ENCODE data around the gene CDC14B.
"Not testable (repeated sequence)": the region's sequence is repeated elsewhere in the genome, so short reads cannot be mapped to it uniquely, and the experiment has no call there.

CDC14B gene

DNA sequence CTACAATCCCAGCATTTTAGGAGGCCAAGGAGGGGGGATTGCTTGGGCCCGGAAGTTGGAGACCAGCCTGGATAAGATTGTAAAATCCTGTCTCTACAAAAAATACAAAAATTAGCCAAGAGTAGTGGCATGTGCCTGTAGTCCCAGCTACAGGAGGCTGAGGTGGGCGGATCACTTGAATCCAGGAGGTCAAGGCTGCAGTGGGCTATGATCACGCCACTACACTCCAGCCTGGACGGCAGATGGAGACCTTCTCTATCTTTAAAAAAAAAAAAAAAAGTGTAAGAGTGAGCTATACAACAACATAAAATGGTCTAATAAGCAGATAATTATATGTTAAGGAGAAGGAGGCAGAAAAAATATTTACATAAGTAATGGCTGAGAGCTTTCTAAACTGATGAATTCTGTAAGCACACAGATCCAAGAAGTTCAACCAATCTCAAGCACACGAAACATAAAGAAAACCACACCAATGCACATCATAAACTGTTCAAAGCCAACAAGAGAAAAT, 23.0 kb downstream of the CDC14B start:
- Histone ChIP-seq H3K36me3 (replicated peaks) (no peaks in the 10 kb centered on the region), H3K4me1 (peaks cover 6% of the 10 kb centered on the region), H3K4me3 (no peak overlapping the region), H3K27me3 (ENCODE audit: low read depth) (no peaks in the 10 kb centered on the region), H3K9me3 (no peaks in the 10 kb centered on the region)
- DNase-seq (ENCODE audit: low spot score in 2 of 2), result no peak
- in situ Hi-C loops (cut with MboI; ENCODE audit: low sequenced_read_pairs), result no loop called here

DNA sequence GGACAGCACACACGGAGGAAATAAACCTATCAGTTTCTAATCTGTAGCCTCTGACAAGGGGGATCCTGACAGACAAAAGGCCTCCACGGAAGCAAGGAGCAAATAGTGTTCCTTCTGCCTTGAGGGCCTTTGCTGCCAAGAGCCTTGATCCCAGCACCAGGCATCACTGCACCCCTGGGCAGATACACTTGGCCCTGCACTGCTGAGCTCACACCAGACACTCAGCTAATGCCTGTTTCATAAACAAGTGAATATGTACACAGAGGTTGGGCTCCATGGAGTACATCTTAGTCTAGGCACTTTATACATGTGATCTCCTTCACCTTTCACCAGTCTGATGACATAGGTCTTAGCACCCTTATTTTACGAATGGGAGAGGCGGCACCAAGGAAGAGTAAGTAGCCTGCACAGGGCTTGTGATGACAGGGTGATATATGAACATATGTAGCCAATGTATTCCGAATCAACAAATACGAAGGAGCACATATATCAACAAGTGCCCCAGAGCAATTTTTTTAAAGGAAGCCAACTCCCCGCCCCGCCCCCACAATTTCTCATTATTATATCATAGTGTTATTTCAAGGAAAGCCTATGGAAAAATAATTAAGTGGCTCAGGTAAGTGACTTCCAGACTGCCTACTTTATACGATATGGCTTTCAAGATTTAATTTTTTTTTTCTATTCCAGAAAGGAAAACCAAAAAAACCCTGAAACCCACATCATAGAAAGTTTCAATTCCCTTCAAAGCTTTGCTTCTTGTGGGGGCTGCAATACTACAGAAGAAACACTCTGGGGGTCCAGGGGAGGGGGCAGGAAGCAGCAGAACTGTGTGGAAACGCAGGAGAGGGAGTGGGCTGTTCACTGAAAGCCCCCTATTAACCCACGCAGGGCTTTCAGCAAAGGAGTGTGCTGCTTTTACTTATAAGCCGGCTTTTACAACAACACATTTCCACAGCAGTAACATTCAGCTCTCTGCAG, 32.0 kb downstream of the CDC14B start:
- Histone ChIP-seq H3K27me3 (ENCODE audit: low read depth) (no peaks in the 10 kb centered on the region), H3K4me3 (no peak overlapping the region), H3K9me3 (no peaks in the 10 kb centered on the region), H3K4me1 (peaks cover 19% of the 10 kb centered on the region), H3K36me3 (replicated peaks) (0 out of 2 replicates have a peak, but pooled peaks cover 2% of the 10 kb centered on the region)
- in situ Hi-C loops (cut with MboI; ENCODE audit: low sequenced_read_pairs), result no loop called here
- DNase-seq (ENCODE audit: low spot score in 2 of 2), result no peak

DNA sequence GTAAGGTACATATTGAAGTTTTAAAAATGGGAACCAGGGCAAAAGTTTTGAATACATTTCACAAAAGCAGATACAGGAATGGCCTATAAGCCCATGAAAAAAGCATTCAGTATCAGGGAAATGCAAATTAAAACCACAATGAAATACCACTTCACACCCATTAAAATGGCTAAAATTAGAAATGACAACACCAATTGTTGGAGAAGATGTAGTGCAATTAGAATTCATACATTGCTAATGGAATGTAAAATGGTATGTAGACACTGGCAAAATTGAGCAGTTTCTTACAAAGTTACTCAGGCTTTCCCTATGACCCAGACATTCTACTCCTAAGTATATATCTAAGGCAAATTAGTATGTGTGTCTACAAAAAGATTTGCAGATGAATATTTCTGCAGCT, 34.2 kb downstream of the CDC14B start:
- Histone ChIP-seq H3K36me3 (replicated peaks) (0 out of 2 replicates have a peak, but pooled peaks cover 2% of the 10 kb centered on the region), H3K4me3 (no peak overlapping the region), H3K9me3 (no peaks in the 10 kb centered on the region), H3K4me1 (peaks cover 19% of the 10 kb centered on the region), H3K27me3 (ENCODE audit: low read depth) (no peaks in the 10 kb centered on the region)
- DNase-seq (ENCODE audit: low spot score in 2 of 2), result peak in 1 of 2 experiments; percentile 76
- in situ Hi-C loops (cut with MboI; ENCODE audit: low sequenced_read_pairs), result no loop called here

DNA sequence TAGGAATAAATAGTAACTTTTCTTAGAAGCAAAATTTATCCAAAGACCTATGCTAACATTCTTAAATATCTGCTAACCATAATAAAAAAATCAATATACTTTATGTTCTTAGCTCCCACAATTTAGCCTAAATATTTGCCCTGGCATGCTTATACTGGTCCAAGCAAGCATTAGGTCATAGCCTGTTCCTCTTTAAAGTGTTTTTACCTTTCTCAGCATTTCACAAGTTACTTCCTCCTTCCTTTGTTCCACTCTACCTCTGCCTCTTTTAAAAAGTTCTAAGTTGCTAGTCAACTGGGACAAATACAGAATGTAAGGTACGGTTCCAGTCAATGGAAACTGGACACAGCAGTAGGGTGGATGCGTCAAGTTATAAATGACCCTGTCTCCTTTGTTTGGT, 37.4 kb downstream of the CDC14B start:
- DNase-seq (ENCODE audit: low spot score in 2 of 2); H3K27me3 ChIP-seq (ENCODE audit: low read depth); H3K9me3 ChIP-seq; H3K4me3 ChIP-seq; in situ Hi-C loops (cut with MboI; ENCODE audit: low sequenced_read_pairs); H3K36me3 ChIP-seq (replicated peaks): not testable (repeated sequence)
- H3K4me1 ChIP-seq, result peaks cover 19% of the 10 kb centered on the region

DNA sequence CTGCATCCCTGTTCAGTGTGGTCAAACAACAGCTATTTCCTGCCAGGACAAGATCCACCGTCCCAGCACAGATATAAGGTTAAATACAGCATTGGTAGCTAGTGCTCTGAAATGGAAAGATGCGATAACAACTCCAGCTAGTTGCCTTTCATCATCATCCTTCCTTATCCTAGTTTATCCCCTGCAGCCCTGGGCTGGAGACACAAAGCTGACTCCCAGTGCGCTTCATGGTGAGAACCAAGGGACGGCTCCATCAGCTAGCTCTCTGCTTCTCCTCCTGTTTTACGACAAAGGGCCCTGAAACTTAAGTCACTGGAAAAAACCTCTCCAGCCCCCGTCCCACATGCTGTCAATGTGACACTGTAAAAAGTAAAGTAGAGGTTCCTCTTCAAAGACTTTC, 37.9 kb downstream of the CDC14B start:
- in situ Hi-C loops (cut with MboI; ENCODE audit: low sequenced_read_pairs), result no loop called here

DNA sequence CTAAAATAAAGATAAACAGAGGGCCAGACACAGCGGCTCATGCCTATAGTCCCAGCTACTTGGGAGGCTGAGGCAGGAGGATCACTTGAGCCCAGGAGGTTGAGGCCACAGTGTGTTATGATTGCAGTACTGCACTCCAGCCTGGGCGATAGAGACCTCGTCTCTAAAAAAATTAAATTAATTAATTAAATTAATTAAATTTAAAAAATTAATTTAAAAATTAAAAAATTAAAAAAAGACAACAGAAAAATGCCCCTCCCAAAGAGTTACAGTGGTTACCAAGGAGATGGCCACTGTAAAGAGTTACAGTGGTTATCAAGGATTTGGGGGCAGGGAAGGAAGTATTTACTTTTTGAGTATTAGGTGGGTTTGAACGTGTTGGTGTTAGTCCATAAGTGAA, 38.3 kb downstream of the CDC14B start:
- Histone ChIP-seq H3K36me3 (replicated peaks) (no peaks in the 10 kb centered on the region), H3K4me1 (peaks cover 19% of the 10 kb centered on the region), H3K4me3 (no peak overlapping the region), H3K9me3 (no peaks in the 10 kb centered on the region), H3K27me3 (ENCODE audit: low read depth) (no peaks in the 10 kb centered on the region)
- DNase-seq (ENCODE audit: low spot score in 2 of 2), result no peak
- in situ Hi-C loops (cut with MboI; ENCODE audit: low sequenced_read_pairs), result no loop called here

More for the DNA sequence above, 37.9 kb downstream of the CDC14B start:
- no peaks in the 10 kb centered on the region for H3K27me3 ChIP-seq (ENCODE audit: low read depth)
- DNase-seq (ENCODE audit: low spot score in 2 of 2), result no peak
- H3K4me1 ChIP-seq, result peaks cover 19% of the 10 kb centered on the region
- H3K36me3 ChIP-seq (replicated peaks), result no peaks in the 10 kb centered on the region
- no peak overlapping the region for H3K4me3 ChIP-seq
- no peaks in the 10 kb centered on the region for H3K9me3 ChIP-seq

DNA sequence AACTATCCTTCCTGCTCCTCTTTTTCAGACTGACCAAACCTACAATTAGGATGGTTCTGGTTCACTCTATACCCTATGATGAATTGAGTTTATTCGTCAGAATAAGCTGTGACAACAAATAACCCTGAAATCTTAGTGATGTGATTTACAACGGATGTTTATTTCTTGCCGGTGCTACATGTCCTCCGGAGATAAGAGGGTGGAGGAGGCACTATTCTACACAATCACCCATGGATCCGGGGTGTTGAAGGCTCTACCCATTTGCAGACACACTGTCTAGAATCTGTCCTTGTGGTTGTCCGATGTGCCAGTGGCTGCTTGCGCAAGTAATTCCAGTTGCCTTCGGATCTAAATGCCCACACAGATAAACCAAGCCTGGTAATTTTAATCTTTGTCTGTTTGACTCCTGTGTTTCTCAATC, 44.7 kb downstream of the CDC14B start:
- DNase-seq (ENCODE audit: low spot score in 2 of 2), result no peak
- no peaks in the 10 kb centered on the region for H3K27me3 ChIP-seq (ENCODE audit: low read depth)
- in situ Hi-C loops (cut with MboI; ENCODE audit: low sequenced_read_pairs), result no loop called here

DNA sequence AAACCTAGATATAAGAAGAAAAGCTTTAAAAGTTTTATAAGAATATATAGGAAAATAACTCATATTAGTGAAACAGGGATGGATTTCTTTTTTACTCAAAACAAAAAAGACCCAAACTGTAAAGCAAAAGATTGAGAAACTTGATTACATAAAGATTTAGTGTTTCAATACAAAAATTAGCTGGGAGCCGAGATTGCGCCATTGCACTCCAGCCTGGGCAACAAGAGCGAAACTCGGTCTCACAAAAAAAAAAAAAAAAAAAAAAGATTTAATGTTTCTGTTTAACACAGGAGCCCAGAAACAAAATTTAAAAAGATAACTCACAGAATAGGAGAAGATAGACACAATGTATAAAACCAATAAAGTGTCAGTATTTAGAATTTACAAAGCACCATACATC, 45.2 kb downstream of the CDC14B start:
- in situ Hi-C loops (cut with MboI; ENCODE audit: low sequenced_read_pairs), result no loop called here
- Histone ChIP-seq H3K4me1 (no peaks in the 10 kb centered on the region), H3K4me3 (no peak overlapping the region), H3K36me3 (replicated peaks) (no peaks in the 10 kb centered on the region), H3K9me3 (no peaks in the 10 kb centered on the region), H3K27me3 (ENCODE audit: low read depth) (no peaks in the 10 kb centered on the region)
- DNase-seq (ENCODE audit: low spot score in 2 of 2), result no peak

More for the DNA sequence above, 44.7 kb downstream of the CDC14B start:
- Histone ChIP-seq H3K36me3 (replicated peaks) (no peaks in the 10 kb centered on the region), H3K4me3 (no peak overlapping the region), H3K4me1 (no peaks in the 10 kb centered on the region), H3K9me3 (no peaks in the 10 kb centered on the region)

DNA sequence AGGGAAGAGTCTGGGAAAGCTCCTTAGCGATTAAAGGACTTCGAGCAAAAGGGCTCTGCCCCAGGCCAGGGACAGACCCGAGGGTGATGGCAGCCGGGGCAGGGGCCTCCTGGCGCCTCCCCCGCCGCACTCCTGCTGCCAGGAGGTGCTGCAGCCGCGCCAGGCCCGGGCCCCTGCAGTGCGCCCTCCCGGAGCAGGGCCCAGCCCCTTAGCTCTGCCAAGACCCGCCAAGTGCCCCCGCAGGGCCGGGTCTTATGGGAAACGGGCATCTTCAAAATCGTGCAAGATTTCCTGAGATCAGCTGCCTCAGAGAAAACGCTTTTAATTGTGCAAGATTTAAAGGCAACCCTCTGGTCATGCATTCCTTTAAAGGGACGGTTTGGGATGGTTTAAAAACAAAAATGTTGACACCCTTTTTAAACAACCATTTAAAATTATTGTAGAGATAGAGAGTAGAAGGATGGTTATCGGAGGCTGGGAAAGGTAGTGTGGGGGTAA, 52.4 kb downstream of the CDC14B start:
- DNase-seq (ENCODE audit: low spot score in 2 of 2), result peak in 1 of 2 experiments; percentile 11
- in situ Hi-C loops (cut with MboI; ENCODE audit: low sequenced_read_pairs), result no loop called here
- Histone ChIP-seq H3K27me3 (ENCODE audit: low read depth) (no peaks in the 10 kb centered on the region), H3K9me3 (no peaks in the 10 kb centered on the region), H3K4me1 (peaks cover 14% of the 10 kb centered on the region), H3K4me3 (peak overlapping the region; percentile 46), H3K36me3 (replicated peaks) (no peaks in the 10 kb centered on the region)

DNA sequence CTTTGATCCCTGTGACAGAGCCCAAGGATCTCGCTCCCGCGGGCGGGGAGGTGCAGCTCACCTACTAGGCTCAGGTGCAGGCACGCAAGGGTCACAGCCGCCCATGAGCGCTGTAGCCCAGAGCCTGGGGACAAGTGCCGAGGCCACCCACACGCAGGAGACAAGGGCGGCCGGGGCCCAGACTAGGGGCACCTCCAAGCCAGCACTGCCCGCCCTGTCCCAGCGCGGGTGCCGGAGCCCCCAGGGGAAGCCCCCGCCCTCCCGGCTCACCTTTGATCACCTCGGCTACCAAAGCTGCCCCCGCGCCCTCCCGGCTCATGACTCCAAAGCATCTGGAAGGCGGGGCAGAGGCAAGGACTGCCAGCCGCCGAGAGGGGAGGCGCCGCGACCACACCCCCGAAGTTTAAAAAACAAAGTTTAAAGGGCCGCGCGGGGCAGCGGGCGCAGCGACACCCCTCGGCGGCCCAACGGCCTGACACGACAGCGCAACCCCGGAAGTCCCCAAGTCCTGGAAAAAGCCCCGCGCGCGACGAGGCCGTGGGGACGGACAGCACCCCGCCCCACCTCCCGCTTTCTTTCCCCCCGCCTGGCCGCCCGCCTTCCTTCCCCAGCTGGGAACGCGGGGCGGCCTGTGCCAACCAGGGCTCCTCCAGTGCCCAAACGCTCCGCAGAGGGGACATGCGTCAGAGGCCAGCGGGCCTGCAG, 53.0 kb downstream of the CDC14B start:
- Histone ChIP-seq H3K36me3 (replicated peaks) (no peaks in the 10 kb centered on the region), H3K27me3 (ENCODE audit: low read depth) (no peaks in the 10 kb centered on the region), H3K9me3 (no peaks in the 10 kb centered on the region), H3K4me1 (peaks cover 14% of the 10 kb centered on the region), H3K4me3 (peak overlapping the region; percentile 46)
- DNase-seq (ENCODE audit: low spot score in 2 of 2), result peak; percentile 66 to 84
- in situ Hi-C loops (cut with MboI; ENCODE audit: low sequenced_read_pairs), result no loop called here

DNA sequence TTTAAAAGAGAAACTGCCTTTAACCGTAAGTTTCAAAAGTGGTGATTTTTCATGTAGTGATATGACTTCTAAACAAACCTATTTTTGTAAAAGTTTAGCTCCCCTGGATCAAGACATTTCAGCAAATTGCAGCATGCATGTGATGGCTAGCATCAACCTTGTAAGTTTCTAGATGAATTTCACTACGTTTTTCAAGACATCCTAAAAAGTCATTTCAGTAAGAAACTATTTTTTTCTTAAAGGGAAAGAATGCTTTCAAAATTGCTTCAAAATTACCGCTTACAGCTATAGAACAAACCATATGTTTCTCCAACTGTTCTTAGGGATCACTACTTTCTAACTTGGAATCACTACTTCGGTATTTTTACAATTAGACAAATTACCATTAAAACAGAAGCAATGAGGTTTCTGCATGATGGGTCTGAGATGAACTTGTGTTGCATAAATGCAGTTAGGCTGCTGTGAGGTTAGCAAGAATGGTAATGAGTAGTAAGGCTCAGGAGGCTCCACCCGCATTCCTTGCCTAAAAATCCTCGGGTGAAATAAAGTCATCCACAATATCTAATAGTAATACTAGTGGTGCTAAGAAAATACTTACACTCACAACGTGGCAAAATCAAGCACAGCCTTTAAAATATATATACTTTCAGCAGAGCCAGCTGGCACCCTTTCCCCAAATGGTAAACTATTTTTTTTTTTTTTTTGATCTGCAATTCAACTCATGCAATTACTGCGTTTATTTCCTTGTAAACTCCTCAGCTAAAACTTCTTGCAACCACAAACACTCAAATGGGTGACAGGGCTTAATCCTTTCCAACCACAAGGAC, 53.8 kb downstream of the CDC14B start:
- Histone ChIP-seq H3K27me3 (ENCODE audit: low read depth) (no peaks in the 10 kb centered on the region), H3K36me3 (replicated peaks) (no peaks in the 10 kb centered on the region), H3K4me1 (peaks cover 14% of the 10 kb centered on the region), H3K4me3 (peak overlapping the region; percentile 46), H3K9me3 (no peaks in the 10 kb centered on the region)
- in situ Hi-C loops (cut with MboI; ENCODE audit: low sequenced_read_pairs), result no loop called here
- no peak for DNase-seq (ENCODE audit: low spot score in 2 of 2)

DNA sequence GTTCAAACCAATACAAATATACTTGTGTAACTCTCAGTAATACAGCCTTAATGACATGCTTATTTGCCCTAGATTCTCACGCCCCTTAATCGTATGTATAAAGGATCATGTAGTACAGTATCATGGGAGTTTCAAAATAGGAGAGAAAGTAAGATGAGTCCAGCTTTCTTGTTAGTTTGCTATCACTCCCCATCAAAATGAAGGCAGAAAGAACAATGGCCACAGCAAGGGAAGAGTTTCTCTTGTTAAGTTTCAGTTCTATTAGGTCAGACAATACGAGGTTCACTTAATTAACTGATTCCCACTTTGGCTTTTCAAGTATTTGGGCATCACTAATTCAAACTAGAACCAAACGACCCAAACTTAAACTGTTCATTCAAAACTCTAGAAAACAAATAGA, 55.4 kb downstream of the CDC14B start:
- in situ Hi-C loops (cut with MboI; ENCODE audit: low sequenced_read_pairs), result no loop called here
- Histone ChIP-seq H3K4me1 (peaks cover 14% of the 10 kb centered on the region), H3K36me3 (replicated peaks) (no peaks in the 10 kb centered on the region)

DNA sequence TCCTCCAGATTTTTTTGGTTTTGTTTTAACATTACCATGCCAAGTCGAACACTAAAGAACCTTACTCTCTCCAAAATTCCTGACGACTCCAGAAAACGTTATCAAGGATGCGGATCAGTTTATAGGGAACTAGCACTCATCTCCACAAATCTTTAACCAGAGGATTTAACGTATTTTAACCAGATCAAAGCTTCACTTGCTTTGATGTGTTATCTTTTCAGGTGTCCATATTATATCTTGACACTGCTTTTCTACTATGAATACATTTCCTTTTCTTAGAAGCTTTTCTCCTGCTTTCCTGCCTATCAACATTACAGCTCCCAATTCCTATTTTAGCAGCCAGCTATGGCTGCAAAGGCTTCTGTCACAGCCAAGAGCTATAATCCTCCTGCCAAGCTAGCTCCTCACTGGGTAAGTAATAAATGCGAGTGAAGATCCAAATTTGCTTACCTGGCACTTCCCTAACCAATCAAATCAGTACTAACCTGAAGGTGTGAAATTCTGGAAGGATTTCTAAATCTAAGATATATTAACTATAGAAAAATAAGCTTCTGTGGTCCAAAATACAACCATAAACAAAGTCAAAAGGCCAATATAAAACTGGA, 60.2 kb downstream of the CDC14B start:
- Histone ChIP-seq H3K9me3 (no peaks in the 10 kb centered on the region), H3K4me3 (no peak overlapping the region), H3K36me3 (replicated peaks) (0 out of 2 replicates have a peak, but pooled peaks cover 3% of the 10 kb centered on the region), H3K4me1 (no peaks in the 10 kb centered on the region), H3K27me3 (ENCODE audit: low read depth) (no peaks in the 10 kb centered on the region)
- in situ Hi-C loops (cut with MboI; ENCODE audit: low sequenced_read_pairs), result no loop called here
- no peak for DNase-seq (ENCODE audit: low spot score in 2 of 2)

More for the DNA sequence above, 55.4 kb downstream of the CDC14B start:
- no peak for DNase-seq (ENCODE audit: low spot score in 2 of 2)
- Histone ChIP-seq H3K27me3 (ENCODE audit: low read depth) (no peaks in the 10 kb centered on the region), H3K4me3 (no peak overlapping the region), H3K9me3 (no peaks in the 10 kb centered on the region)
